ENCODE results near the gene KCTD10.

The KCTD10 gene

GRCh38 chr12:109500406-109501185 is 23.5 kb upstream of the KCTD10 start:
- no peak overlapping the region for H3K27ac ChIP-seq (replicated peaks)
- TF ChIP-seq GABPA (IDR thresholded peaks at IDR 0.05; ENCODE audit: low read depth) = no peak
- TF ChIP-seq SPI1 (IDR thresholded peaks at IDR 0.05; ENCODE audit: borderline replicate concordance, low read depth) = 0 out of 2 replicates have a peak, but pooled peaks have one; percentile 7
- no peak for DNase-seq (ENCODE audit: low read depth in 1 of 2, low spot score in 1 of 2)

DNA sequence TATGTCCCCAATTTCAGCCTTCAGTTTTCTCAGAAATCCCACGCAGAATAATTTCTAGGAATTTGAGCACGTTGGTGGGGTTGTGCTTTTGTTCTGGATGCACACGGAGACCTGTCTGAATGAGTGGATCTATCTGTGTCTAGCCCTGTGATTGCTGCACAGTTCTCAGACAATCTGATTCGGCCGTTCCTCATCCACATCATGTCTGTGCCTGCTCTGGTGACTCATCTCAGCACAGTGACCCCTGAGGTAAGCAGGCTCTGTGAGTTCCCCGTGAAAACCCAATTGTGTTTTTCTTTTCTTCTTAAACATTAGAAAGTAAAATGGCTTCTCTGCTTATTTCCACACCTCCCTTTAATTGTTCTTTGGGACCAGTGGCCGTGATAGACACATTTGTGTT is 20.6 kb upstream of the KCTD10 start:
- Histone ChIP-seq H3K27me3 (ENCODE audit: insufficient read depth, poor library complexity, severe bottlenecking) (no peaks in the 10 kb centered on the region), H3K27ac (replicated peaks) (no peak overlapping the region), H3K4me3 (replicated peaks; ENCODE audit: insufficient read depth, low read length) (no peak overlapping the region)
- DNase-seq (ENCODE audit: low read depth in 1 of 2, low spot score in 1 of 2) = no peak
- TF ChIP-seq POLR2AphosphoS5 (IDR thresholded peaks at IDR 0.05; ENCODE audit: low read depth) (no peak), SPI1 (IDR thresholded peaks at IDR 0.05; ENCODE audit: borderline replicate concordance, low read depth) (no peak), GABPA (IDR thresholded peaks at IDR 0.05; ENCODE audit: low read depth) (no peak), CTCF (IDR thresholded peaks at IDR 0.05; ENCODE audit: insufficient read depth, low read length) (no peak)
- TF ChIP-seq, protein P1, sequence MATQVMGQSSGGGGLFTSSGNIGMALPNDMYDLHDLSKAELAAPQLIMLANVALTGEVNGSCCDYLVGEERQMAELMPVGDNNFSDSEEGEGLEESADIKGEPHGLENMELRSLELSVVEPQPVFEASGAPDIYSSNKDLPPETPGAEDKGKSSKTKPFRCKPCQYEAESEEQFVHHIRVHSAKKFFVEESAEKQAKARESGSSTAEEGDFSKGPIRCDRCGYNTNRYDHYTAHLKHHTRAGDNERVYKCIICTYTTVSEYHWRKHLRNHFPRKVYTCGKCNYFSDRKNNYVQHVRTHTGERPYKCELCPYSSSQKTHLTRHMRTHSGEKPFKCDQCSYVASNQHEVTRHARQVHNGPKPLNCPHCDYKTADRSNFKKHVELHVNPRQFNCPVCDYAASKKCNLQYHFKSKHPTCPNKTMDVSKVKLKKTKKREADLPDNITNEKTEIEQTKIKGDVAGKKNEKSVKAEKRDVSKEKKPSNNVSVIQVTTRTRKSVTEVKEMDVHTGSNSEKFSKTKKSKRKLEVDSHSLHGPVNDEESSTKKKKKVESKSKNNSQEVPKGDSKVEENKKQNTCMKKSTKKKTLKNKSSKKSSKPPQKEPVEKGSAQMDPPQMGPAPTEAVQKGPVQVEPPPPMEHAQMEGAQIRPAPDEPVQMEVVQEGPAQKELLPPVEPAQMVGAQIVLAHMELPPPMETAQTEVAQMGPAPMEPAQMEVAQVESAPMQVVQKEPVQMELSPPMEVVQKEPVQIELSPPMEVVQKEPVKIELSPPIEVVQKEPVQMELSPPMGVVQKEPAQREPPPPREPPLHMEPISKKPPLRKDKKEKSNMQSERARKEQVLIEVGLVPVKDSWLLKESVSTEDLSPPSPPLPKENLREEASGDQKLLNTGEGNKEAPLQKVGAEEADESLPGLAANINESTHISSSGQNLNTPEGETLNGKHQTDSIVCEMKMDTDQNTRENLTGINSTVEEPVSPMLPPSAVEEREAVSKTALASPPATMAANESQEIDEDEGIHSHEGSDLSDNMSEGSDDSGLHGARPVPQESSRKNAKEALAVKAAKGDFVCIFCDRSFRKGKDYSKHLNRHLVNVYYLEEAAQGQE (IDR thresholded peaks at IDR 0.05; ENCODE audit: insufficient replicate concordance, low read depth) = no peak

More at GRCh38 chr12:109500406-109501185, 23.5 kb upstream of the KCTD10 start:
- Histone ChIP-seq H3K27me3 (ENCODE audit: insufficient read depth, poor library complexity, severe bottlenecking) (no peaks in the 10 kb centered on the region), H3K4me3 (replicated peaks; ENCODE audit: insufficient read depth, low read length) (no peak overlapping the region)

DNA sequence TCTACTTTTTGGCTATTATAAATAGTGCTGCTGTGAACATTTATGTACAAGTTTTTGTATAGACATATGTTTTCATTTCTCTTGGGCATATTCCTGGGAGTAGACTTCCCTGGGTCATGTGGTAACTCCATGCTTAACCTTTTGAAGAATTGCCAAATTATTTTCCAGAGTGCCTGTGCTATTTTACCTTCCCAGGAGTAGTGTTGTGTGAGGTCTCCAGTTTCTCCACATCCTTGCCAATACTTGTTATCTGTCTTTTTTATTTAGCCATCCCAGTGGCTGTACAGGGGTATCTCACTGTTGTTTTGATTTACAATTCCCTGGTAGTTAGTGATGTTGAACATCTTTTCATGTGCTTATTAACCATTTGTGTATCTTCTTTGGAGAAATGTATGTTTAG is 19.2 kb upstream of the KCTD10 start:
- no peak overlapping the region for H3K4me3 ChIP-seq (replicated peaks; ENCODE audit: insufficient read depth, low read length)
- no peak overlapping the region for H3K27ac ChIP-seq (replicated peaks)
- H3K27me3 ChIP-seq (ENCODE audit: insufficient read depth, poor library complexity, severe bottlenecking) = no peaks in the 10 kb centered on the region
- no peak for DNase-seq (ENCODE audit: low read depth in 1 of 2, low spot score in 1 of 2)
- TF ChIP-seq POLR2AphosphoS5 (IDR thresholded peaks at IDR 0.05; ENCODE audit: low read depth) (no peak), CTCF (IDR thresholded peaks at IDR 0.05; ENCODE audit: insufficient read depth, low read length) (no peak), GABPA (IDR thresholded peaks at IDR 0.05; ENCODE audit: low read depth) (no peak)

DNA sequence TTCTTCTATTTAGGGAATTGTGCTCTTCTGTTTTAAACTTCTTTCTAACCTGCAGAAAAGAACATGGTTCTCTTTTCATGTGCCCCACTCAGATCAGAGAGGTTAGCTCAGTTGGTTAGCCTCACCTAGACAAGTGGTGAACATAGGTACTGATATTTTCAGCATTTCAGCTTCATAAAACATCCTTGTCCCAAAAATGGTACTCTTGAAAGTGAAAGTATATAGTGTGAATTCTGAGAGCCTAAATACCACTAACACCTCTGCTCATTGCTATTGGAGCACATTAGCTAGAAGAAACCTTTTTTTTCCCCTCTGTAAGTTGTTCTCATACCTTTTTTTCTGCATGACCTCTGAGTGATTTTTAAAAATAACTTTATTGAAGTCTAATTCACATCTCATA is 17.9 kb upstream of the KCTD10 start:
- H3K27me3 ChIP-seq (ENCODE audit: insufficient read depth, poor library complexity, severe bottlenecking) = no peaks in the 10 kb centered on the region
- no peak for DNase-seq (ENCODE audit: low read depth in 1 of 2, low spot score in 1 of 2)
- no peak overlapping the region for H3K27ac ChIP-seq (replicated peaks)
- H3K4me3 ChIP-seq (replicated peaks; ENCODE audit: insufficient read depth, low read length) = no peak overlapping the region
- TF ChIP-seq POLR2AphosphoS5 (IDR thresholded peaks at IDR 0.05; ENCODE audit: low read depth) = no peak
- TF ChIP-seq, protein P1 (IDR thresholded peaks at IDR 0.05; ENCODE audit: insufficient replicate concordance, low read depth) = no peak
- no peak for TF ChIP-seq SPI1 (IDR thresholded peaks at IDR 0.05; ENCODE audit: borderline replicate concordance, low read depth)
- no peak for TF ChIP-seq CTCF (IDR thresholded peaks at IDR 0.05; ENCODE audit: insufficient read depth, low read length)

All from HL-60 (cell line).